ENCODE results near the gene LILRB4. TPM values are rescaled to one million over a fixed set of nuclear protein-coding genes. Genes with fewer than 3 reads are reported as not detected.
"Not testable (repeated sequence)": the region's sequence is repeated elsewhere in the genome, so short reads cannot be mapped to it uniquely, and the experiment has no call there.

The LILRB4 gene
- total RNA-seq, 2 experiments from 2014 or later, result 0.82 to 3.0 TPM

- H3K9me2 ChIP-seq (ENCODE audit: insufficient read depth, low read length); H2AFZ ChIP-seq (ENCODE audit: low read length); POLR2A ChIA-PET; BruUV-seq (replicated peaks); H3K79me2 ChIP-seq (ENCODE audit: insufficient read depth, low read depth, low read length); H3K4me3 ChIP-seq (ENCODE audit: low read depth, low read length, poor library complexity, severe bottlenecking); intact Hi-C loops (cut with micrococcal nuclease; ENCODE audit: unreplicated experiment); H3K36me3 ChIP-seq (ENCODE audit: insufficient read depth, low read length); H4K20me1 ChIP-seq (ENCODE audit: insufficient read depth, low read length); H3K9me3 ChIP-seq (ENCODE audit: low read length); H3K4me2 ChIP-seq (ENCODE audit: low read length); DNase-seq (ENCODE audit: low spot score); H3K27ac ChIP-seq (ENCODE audit: low read depth, low read length, poor library complexity, severe bottlenecking); H3K4me1 ChIP-seq (ENCODE audit: insufficient read depth, low read length, poor library complexity, severe bottlenecking); CTCF ChIA-PET (ENCODE audit: unreplicated experiment): not testable (repeated sequence)
Measured at GRCh38 chr19:54643583-54643982, 19.2 kb upstream of the LILRB4 start.

DNA sequence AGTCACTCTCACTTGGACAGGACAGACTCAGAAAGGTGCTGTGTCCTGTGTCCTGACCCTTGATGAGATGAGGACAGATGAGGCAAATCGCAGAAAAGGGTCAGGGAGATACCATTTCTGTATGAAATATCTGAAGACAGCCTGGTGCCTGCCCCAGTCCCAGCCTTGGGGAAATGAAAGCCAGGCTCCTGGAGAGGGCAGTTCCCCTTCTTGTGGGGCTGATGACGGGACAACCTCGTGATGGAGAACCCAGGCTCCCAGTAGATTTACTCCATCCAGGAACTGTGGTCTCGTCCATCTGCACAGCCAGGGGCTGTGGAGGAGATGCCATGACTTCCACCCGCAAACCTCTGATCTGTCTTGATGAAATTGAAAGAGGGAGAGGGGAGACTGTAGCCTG, 18.7 kb upstream of the LILRB4 start:
- no peaks in the 10 kb centered on the region for H4K20me1 ChIP-seq (ENCODE audit: insufficient read depth, low read length)
- H2AFZ ChIP-seq (ENCODE audit: low read length), result no peak overlapping the region
- ChIA-PET CTCF (ENCODE audit: unreplicated experiment) (no interaction called here), POLR2A (no interaction called here)
- intact Hi-C loops (cut with micrococcal nuclease; ENCODE audit: unreplicated experiment), result no loop called here
- H3K9me2 ChIP-seq (ENCODE audit: insufficient read depth, low read length), result no peaks in the 10 kb centered on the region
- no peaks in the 10 kb centered on the region for H3K4me1 ChIP-seq (ENCODE audit: insufficient read depth, low read length, poor library complexity, severe bottlenecking)
- H3K4me2 ChIP-seq (ENCODE audit: low read length), result no peak overlapping the region
- no peak overlapping the region for H3K4me3 ChIP-seq (ENCODE audit: low read depth, low read length, poor library complexity, severe bottlenecking)
- BruUV-seq (replicated peaks), result no TSS peak
- no peaks in the 10 kb centered on the region for H3K9me3 ChIP-seq (ENCODE audit: low read length)
- TF ChIP-seq EZH2phosphoT487 (IDR thresholded peaks at IDR 0.05; ENCODE audit: borderline replicate concordance, low read depth, low read length) (no peak), CTCF (conservative IDR thresholded peaks at IDR 0.05; ENCODE audit: low read length) (no peak)
- no peaks in the 10 kb centered on the region for H3K36me3 ChIP-seq (ENCODE audit: insufficient read depth, low read length)
- no peak for DNase-seq (ENCODE audit: low spot score)
- no peaks in the 10 kb centered on the region for H3K79me2 ChIP-seq (ENCODE audit: insufficient read depth, low read depth, low read length)
- no peak overlapping the region for H3K27ac ChIP-seq (ENCODE audit: low read depth, low read length, poor library complexity, severe bottlenecking)

- Histone ChIP-seq H3K79me2 (ENCODE audit: insufficient read depth, low read depth, low read length) (no peaks in the 10 kb centered on the region), H3K27ac (ENCODE audit: low read depth, low read length, poor library complexity, severe bottlenecking) (no peak overlapping the region), H3K4me2 (ENCODE audit: low read length) (no peak overlapping the region), H3K9me2 (ENCODE audit: insufficient read depth, low read length) (no peaks in the 10 kb centered on the region), H3K4me1 (ENCODE audit: insufficient read depth, low read length, poor library complexity, severe bottlenecking) (no peaks in the 10 kb centered on the region), H3K36me3 (ENCODE audit: insufficient read depth, low read length) (no peaks in the 10 kb centered on the region), H3K4me3 (ENCODE audit: low read depth, low read length, poor library complexity, severe bottlenecking) (no peak overlapping the region), H3K9me3 (ENCODE audit: low read length) (no peaks in the 10 kb centered on the region), H2AFZ (ENCODE audit: low read length) (no peak overlapping the region), H4K20me1 (ENCODE audit: insufficient read depth, low read length) (no peaks in the 10 kb centered on the region)
- BruUV-seq (replicated peaks), result no TSS peak
- intact Hi-C loops (cut with micrococcal nuclease; ENCODE audit: unreplicated experiment), result no loop called here
- TF ChIP-seq EZH2phosphoT487 (IDR thresholded peaks at IDR 0.05; ENCODE audit: borderline replicate concordance, low read depth, low read length), result no peak
- no peak for TF ChIP-seq CTCF (conservative IDR thresholded peaks at IDR 0.05; ENCODE audit: low read length)
- ChIA-PET CTCF (ENCODE audit: unreplicated experiment) (no interaction called here), POLR2A (no interaction called here)
- no peak for DNase-seq (ENCODE audit: low spot score)
Measured at GRCh38 chr19:54646331-54646841, 16.4 kb upstream of the LILRB4 start.
